HG03025 (cell line): ENCODE measurements around the gene CYP24A1.
"Not testable (repeated sequence)": the region's sequence is repeated elsewhere in the genome, so short reads cannot be mapped to it uniquely, and the experiment has no call there.

ENCODE experiments used
- ATAC-seq: cut with Tn5 transposase; IDR thresholded peaks from one replicate; pipeline ENCODE4 v1.9.1; 2021; ENCODE audit warnings: mild to moderate bottlenecking, moderate library complexity; ENCODE audit not compliant: unreplicated experiment, low FRiP score

Gene CYP24A1

GRCh38 chr20:54138427-54138826 is 35.4 kb downstream of the CYP24A1 start:
- no peak for ATAC-seq

GRCh38 chr20:54137115-54137514 is 36.7 kb downstream of the CYP24A1 start:
- no peak for ATAC-seq

- no peak for ATAC-seq
These were observed 39.2 kb downstream of the CYP24A1 start for GRCh38 chr20:54134445-54135220.

GRCh38 chr20:54133434-54134427 is 40.1 kb downstream of the CYP24A1 start:
- ATAC-seq: no peak

- ATAC-seq: no peak
These were observed 41.0 kb downstream of the CYP24A1 start for GRCh38 chr20:54132612-54133433.

GRCh38 chr20:54131675-54132611 is 41.8 kb downstream of the CYP24A1 start:
- ATAC-seq: no peak

DNA sequence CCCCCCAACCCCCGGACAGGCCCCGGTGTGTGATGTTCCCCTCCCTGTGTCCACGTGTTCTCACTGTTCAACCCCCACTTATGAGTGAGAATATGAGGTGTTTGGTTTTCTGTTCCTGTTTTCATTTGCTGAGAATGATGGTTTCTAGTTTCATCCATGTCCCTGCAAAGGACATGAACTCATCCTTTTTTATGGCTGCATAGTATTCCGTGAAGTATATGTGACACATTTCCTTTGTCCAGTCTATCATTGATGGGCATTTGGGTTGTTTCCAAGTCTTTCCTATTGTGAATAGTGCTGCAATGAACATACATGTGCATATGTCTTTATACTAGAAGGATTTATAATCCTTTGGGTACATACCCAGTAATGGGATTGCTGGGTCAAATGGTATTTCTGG is 42.7 kb downstream of the CYP24A1 start:
- not testable (repeated sequence) for ATAC-seq

DNA sequence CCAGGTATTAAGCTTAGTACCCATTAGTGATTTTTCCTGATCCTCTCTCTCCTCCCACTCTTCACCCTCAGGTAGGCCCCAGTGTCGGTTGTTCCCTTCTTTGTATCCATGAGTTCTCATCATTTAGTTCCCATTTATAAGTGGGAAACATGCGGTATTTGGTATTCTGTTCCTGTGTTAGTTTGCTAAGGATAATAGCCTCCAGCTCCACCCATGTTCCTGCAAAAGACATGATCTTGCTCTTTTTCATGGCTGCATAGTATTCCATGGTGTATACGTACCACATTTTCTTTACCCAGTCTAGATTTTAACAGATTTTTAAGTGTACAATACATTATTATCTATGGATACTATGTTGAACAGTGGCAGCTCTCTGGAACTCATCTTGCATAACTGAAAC is 44.4 kb downstream of the CYP24A1 start:
- ATAC-seq: no peak

- ATAC-seq: no peak
These were observed 45.8 kb downstream of the CYP24A1 start for GRCh38 chr20:54127855-54128574.

DNA sequence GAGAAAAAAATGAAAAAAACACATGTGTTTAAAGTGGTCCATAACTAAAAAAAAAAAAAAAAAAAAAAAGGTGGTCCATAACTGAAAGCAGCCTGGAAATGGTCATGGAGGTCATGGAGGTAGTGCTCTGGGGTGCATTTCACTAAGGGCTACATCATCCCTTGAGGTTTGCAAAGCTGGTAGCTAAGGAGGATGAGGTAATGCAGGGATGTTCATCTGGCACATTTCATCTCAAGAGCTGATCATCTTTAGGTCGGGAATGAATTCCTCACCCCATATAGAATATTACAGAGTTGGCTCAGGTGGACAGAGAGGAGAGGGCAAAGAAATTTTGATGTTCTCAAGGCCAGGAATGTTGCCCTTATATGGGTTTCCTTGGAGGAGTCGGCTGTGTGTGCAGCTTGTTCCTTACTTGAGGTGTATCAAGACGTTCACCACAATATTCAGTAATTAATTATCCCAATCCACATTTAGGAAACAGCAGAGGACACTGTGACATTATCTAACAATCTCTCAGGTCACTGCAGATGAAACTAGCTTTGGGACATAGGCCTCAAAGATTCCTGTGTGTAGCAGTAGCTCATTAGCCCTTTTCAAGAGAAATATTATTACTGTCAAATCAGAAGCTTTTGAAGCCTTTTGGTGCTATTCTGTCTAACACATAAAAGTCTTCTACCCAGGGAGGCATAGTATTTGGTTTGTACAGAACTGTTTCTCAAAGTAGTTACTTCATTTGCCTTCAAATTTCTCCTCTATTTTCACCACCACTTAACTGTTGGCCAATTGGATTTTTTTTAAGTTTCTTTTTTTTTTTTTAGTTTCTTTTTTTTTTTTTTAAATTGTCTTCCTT is 46.8 kb downstream of the CYP24A1 start:
- no peak for ATAC-seq

DNA sequence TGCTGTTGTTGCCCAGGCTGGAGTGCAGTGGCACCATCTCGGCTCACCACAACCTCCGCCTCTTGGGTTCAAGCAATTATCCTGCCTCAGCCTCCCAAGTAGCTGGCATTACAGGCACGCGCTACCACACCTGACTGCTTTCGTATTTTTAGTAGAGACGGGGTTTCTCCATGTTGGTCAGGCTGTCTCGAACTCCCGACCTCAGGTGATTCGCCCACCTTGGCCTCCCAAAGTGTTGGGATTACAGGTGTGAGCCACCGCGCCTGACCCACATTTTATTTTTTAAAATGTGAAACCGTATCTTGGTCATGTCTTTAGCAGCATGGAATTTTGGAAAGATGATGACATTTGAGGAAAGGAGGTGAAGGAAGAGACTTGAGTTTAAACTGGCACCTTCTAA is 47.5 kb downstream of the CYP24A1 start:
- ATAC-seq: not testable (repeated sequence)

DNA sequence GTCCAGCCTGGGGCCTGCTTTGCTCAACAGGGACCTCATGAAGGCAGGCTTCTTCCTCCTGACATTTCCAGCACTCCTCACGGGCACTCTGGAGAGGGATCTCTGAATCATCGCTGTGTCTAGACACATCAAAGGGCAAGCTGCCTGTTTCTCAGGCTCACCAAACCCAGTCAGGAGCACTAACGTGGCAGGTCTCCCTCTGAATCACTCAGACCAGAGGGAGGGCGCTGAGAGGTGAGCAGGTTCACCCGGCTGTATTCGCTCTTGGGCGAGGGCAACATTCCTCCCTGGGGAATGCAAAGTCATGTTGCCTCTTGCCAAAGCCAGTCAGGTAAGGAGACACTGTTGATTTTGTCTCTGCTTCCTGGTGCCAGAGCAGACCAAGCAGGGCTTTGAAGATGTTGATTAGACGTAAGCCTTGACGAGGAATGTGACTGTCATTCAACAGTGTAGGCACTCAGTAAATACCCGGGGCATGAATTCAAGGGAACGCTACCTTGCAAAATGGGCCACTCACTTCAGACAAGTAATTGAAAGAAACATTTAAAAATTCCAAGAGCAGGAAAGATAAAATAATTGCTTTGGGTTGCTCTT is 50.1 kb downstream of the CYP24A1 start:
- no peak for ATAC-seq

DNA sequence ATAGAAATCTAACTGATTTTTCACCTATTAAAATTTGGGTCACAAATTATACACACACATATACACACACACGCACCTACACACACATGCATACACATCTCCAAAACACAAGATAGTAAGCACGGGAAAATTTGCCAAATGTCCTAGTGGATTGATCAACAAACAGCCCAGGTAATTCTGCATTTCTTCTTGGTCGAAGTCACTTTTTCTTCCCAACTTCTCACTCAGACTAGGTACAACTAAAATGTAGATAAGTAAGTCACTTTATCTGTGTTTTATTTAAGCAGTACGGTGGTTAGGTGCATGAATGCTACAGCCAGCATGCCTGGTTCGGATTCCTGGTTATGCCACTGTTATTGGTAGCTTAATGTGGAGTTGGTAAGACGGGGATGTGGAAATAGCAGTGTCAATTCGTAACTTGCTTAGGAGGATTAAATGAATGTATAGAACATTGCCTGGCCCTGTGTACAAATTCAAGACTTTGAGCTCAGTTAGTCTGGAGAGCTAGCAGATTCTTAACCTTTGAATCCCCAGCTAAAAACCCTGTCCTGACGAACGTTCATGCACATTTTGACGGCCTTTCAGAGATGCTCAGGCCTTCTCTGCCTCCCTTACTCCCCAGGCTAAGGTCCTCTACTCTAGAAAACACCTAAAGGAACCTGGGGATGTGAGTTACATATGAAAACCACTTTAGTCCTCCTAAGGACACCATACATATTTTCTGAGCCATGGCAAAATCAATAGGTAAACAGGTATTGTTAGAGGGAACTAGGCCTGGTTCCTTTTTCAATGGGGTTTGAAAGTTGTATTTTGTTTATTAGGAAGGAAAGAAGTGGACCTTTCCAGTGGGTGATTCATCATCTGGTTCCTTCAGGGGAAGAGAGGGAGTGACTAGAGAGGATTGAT is 50.9 kb downstream of the CYP24A1 start:
- no peak for ATAC-seq

GRCh38 chr20:54122189-54122588 is 51.6 kb downstream of the CYP24A1 start:
- no peak for ATAC-seq

GRCh38 chr20:54119744-54120143 is 54.0 kb downstream of the CYP24A1 start:
- ATAC-seq: no peak

DNA sequence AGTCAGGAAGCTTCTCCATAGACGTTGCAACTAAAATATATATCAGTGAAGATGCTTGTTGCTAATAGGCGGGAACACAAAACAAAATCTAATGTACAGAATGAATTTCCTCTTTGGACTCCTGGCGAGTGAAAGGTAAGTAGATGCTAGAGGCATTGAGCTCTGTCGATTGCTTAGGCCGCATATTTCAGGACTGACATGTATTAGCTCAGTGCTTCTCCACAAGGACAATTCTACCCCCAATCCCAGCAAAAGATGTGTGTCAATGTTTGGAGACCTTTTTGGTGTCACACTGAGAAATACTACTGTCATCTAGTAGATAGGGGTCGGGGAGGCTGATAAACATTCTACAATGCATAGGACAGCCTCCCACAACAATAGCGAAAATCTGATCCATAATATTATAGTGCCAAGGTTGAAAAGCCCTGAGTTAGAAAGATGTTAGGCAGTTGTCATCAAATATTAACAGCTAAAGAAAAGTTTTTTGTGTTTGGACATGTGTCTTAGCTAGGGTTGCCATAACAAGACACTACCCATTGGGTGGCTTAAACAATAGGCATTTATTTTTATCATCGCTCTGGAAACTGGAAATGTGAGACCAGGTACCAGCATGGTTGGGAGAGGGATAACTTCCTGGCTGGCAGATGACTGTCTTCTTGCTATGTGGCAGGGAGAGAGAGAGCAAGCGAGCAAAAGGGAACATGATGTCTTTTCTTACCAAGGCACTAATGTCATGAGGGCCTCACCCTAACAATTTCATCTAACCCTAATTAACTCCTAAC is 55.4 kb downstream of the CYP24A1 start:
- ATAC-seq: no peak
